T-helper 2 cell treated with Interferon-gamma antibody and Interleukin-4, amounts not matched to agents 5 μg/mL and 100 μg/mL, for 36 hours (primary cell): ENCODE results near the gene SLC29A1.

Source experiments
- DNase-seq: peaks from one replicate; pipeline ENCODE4 v3.0.0; 2021; ENCODE audit warnings: low spot score
- H3K27ac Mint-ChIP-seq: one replicate; pipeline ENCODE4 v1.8.0; 2021; ENCODE audit warnings: mild to moderate bottlenecking, mixed read lengths
- H3K27me3 Mint-ChIP-seq: one replicate; pipeline ENCODE4 v1.8.0; 2021; ENCODE audit warnings: low read depth, mixed read lengths
- H3K36me3 Mint-ChIP-seq: one replicate; pipeline ENCODE4 v1.8.0; 2021; ENCODE audit warnings: low read depth, mixed read lengths
- H3K4me1 Mint-ChIP-seq: one replicate; pipeline ENCODE4 v1.8.0; 2021; ENCODE audit warnings: low read depth, mixed read lengths
- H3K4me3 Mint-ChIP-seq: one replicate; pipeline ENCODE4 v1.8.0; 2022; ENCODE audit warnings: mild to moderate bottlenecking, moderate library complexity, mixed read lengths
- H3K9me3 Mint-ChIP-seq: one replicate; pipeline ENCODE4 v1.8.0; 2021; ENCODE audit warnings: mixed read lengths

SLC29A1 gene

DNA sequence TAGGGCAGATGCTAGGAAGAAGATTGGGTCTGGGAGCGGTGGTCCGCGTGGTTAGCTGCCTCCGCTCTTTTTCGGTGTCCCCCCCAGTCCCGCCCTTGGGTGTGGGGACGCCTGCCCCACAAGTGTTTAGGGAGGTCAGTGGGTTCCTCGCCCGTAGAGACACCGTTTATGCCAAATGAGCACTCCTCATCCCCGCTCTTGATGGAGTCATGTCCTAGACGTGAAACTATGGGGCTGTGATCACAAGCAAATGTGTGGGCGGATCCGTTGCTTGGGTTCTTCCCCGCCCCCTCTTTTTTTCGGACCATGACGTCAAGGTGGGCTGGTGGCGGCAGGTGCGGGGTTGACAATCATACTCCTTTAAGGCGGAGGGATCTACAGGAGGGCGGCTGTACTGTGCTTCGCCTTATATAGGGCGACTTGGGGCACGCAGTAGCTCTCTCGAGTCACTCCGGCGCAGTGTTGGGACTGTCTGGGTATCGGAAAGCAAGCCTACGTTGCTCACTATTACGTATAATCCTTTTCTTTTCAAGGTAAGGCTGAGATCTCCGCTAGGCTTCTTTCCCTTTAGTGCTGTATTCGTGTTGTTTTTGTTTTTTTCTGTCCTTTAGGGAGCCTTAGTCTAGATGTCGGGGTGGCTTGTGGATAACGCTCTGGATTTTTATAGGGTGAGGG, 23.4 kb downstream of the SLC29A1 start, which contains the start of gene HSP90AB1:
TSS of gene HSP90AB1 (plus strand) at position 439 of the 675 bp plus-strand sequence. CDS start 1,529 bp downstream, outside the sequence.
- peak; percentile 98 for DNase-seq
- Mint-ChIP-seq H3K36me3 (peaks cover 46% of the 10 kb centered on the region), H3K9me3 (no peaks in the 10 kb centered on the region), H3K27me3 (peaks cover 2% of the 10 kb centered on the region), H3K4me1 (peaks cover 31% of the 10 kb centered on the region), H3K27ac (peak within 1 kb of the TSS; percentile 97), H3K4me3 (peak within 1 kb of the TSS; percentile 98)

DNA sequence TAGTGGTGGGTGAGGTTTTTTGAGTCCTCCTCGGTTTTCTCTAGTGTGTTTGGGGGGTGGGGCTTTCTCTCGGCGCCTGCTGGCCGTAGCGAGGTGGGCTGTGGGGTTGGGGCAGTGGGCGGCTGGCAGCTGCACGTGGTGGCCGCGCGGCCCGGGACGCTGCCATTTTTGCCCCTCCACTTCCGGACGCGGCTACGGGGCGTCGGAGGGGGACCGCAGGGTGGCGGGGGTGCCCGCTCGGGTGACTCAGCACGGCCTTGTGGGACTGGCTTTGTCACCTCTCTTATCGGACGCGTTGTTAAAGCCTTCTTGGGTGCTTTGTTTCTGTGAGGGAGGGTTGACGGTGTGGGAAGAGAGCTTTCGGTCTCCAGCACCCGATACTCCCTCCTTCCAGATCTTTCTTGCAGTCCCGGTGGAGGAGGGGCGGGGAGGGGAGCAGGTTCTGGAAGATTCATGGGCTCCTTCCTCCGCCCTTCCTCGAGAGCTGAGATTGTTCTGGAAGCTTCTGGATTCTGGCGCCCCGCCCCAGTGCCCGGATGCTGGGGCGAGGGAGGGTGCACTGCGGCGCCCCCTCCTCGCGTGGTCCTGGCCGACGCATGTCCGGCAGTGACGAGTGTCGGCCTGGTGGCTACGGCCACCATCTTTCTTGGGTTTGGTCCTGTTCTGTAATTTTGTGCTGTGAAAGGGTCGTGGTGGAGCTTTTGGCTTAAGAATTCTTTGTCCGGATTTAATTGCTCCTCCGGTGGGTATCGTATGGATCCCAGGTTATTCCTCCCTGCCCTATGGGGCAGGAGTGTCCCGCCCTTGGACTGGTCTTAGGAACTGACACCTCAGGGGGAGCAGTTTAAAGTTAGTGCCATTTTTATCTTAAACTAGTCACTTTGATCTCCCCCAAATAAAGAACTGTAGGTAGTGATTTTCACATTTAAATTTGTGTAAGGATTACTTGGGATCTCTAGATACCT, 24.2 kb downstream of the SLC29A1 start:
- Mint-ChIP-seq H3K9me3 (no peaks in the 10 kb centered on the region), H3K4me3 (peak overlapping the region; percentile 98), H3K27ac (peak overlapping the region; percentile 97), H3K4me1 (peaks cover 33% of the 10 kb centered on the region), H3K36me3 (peaks cover 54% of the 10 kb centered on the region), H3K27me3 (peaks cover 2% of the 10 kb centered on the region)
- DNase-seq, result peak; percentile 86

DNA sequence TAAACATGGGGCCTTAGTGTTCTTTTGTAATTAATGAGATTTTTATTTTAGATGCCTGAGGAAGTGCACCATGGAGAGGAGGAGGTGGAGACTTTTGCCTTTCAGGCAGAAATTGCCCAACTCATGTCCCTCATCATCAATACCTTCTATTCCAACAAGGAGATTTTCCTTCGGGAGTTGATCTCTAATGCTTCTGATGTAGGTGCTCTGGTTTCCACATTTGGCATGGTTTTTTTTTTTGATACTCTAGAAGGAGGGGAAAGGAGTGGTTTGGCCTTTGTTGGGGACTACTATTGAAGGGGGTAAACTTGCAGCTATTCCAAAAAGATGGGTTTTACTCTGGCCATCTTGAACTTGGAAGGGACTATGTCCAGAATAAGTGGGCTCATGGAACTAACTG, 25.2 kb downstream of the SLC29A1 start:
- Mint-ChIP-seq H3K9me3 (no peaks in the 10 kb centered on the region), H3K27me3 (peaks cover 2% of the 10 kb centered on the region), H3K27ac (peak overlapping the region; percentile 97), H3K4me3 (peak overlapping the region; percentile 98), H3K36me3 (peaks cover 64% of the 10 kb centered on the region), H3K4me1 (peaks cover 41% of the 10 kb centered on the region)
- no peak for DNase-seq

DNA sequence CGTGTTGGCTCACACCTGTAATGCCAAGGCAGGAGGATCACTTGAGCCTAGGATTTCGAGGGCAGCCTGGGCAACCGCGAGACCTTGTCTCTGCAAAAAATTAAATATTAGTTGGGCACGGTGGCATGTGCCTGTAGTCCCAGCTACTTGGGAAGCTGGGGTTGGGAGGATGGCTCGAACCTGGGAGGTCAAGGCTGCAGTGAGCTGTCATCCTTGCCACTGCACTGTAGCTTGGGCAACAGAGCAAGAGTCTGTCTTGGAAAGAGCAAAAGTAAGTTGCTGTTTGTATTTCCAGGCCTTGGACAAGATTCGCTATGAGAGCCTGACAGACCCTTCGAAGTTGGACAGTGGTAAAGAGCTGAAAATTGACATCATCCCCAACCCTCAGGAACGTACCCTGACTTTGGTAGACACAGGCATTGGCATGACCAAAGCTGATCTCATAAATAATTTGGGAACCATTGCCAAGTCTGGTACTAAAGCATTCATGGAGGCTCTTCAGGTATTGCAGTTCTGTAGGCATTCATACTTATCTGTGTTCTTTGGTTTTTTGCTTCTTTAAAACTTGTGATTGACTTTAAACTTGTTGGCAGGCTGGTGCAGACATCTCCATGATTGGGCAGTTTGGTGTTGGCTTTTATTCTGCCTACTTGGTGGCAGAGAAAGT, 25.8 kb downstream of the SLC29A1 start:
- no peaks in the 10 kb centered on the region for H3K9me3 Mint-ChIP-seq
- peaks cover 2% of the 10 kb centered on the region for H3K27me3 Mint-ChIP-seq
- H3K27ac Mint-ChIP-seq, result peak overlapping the region; percentile 97
- H3K36me3 Mint-ChIP-seq, result peaks cover 69% of the 10 kb centered on the region
- no peak for DNase-seq
- H3K4me1 Mint-ChIP-seq, result peaks cover 45% of the 10 kb centered on the region
- peak overlapping the region; percentile 98 for H3K4me3 Mint-ChIP-seq

DNA sequence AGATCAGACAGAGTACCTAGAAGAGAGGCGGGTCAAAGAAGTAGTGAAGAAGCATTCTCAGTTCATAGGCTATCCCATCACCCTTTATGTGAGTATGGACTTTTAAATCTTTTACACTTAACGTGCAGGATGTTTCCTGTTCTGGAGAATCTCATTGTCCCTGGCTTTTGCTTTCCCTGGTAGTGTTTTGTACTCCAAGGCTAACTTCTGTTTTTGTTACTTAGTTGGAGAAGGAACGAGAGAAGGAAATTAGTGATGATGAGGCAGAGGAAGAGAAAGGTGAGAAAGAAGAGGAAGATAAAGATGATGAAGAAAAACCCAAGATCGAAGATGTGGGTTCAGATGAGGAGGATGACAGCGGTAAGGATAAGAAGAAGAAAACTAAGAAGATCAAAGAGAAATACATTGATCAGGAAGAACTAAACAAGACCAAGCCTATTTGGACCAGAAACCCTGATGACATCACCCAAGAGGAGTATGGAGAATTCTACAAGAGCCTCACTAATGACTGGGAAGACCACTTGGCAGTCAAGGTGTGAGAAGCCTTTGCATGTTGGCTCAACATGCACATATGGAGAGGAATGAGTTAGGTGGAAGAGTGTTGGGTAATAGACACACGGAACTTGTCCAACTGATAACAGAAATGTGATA, 26.8 kb downstream of the SLC29A1 start:
- no peak for DNase-seq
- Mint-ChIP-seq H3K4me3 (peak overlapping the region; percentile 98), H3K4me1 (peaks cover 45% of the 10 kb centered on the region), H3K9me3 (no peaks in the 10 kb centered on the region), H3K36me3 (peaks cover 77% of the 10 kb centered on the region), H3K27me3 (peaks cover 2% of the 10 kb centered on the region), H3K27ac (peak overlapping the region; percentile 4)

DNA sequence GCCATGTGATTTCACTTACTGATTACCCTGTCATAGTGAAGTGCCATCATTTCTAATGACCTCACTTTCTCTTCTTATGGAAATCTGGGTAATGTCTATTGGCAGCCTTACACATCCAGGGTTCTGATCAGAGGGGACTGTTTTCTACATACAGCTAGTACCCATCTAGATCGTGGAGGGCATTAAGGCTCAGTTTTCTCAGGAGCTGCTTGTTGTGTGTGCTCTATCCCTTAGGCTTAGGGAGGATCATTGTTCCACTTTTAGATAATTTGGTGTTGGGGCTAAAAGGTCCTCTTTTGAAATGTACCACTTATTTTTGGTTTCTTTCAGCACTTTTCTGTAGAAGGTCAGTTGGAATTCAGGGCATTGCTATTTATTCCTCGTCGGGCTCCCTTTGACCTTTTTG, 27.3 kb downstream of the SLC29A1 start:
- no peak for DNase-seq
- Mint-ChIP-seq H3K36me3 (peaks cover 82% of the 10 kb centered on the region), H3K4me1 (peaks cover 45% of the 10 kb centered on the region), H3K4me3 (no peak overlapping the region), H3K27ac (no peak overlapping the region), H3K9me3 (no peaks in the 10 kb centered on the region), H3K27me3 (peaks cover 2% of the 10 kb centered on the region)

DNA sequence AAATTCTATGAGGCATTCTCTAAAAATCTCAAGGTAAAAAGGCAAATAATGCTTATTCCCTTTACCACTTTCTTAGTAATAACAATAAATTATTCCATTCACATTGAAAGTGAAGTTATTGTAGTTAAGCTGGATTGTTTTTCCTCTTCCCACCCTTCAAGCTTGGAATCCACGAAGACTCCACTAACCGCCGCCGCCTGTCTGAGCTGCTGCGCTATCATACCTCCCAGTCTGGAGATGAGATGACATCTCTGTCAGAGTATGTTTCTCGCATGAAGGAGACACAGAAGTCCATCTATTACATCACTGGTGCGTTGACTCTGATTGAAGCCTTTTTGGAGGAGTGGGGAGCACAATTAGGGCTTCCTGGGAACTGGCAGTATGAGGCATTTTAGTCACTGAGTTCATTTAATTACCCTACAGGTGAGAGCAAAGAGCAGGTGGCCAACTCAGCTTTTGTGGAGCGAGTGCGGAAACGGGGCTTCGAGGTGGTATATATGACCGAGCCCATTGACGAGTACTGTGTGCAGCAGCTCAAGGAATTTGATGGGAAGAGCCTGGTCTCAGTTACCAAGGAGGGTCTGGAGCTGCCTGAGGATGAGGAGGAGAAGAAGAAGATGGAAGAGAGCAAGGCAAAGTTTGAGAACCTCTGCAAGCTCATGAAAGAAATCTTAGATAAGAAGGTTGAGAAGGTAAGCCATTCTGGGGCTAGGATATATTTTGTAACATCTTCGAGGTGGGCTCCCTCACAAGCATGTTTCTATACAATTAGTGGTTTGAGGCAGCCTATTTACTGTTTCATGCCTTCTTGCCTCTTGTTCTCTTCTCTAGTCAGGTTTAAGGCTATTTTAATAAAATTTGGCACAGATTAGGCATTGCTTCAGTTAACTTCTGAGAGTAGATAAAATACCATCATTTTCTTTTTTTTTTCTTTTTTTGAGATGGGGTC, 28.5 kb downstream of the SLC29A1 start:
- no peak for DNase-seq
- peaks cover 84% of the 10 kb centered on the region for H3K36me3 Mint-ChIP-seq
- H3K4me3 Mint-ChIP-seq, result no peak overlapping the region

DNA sequence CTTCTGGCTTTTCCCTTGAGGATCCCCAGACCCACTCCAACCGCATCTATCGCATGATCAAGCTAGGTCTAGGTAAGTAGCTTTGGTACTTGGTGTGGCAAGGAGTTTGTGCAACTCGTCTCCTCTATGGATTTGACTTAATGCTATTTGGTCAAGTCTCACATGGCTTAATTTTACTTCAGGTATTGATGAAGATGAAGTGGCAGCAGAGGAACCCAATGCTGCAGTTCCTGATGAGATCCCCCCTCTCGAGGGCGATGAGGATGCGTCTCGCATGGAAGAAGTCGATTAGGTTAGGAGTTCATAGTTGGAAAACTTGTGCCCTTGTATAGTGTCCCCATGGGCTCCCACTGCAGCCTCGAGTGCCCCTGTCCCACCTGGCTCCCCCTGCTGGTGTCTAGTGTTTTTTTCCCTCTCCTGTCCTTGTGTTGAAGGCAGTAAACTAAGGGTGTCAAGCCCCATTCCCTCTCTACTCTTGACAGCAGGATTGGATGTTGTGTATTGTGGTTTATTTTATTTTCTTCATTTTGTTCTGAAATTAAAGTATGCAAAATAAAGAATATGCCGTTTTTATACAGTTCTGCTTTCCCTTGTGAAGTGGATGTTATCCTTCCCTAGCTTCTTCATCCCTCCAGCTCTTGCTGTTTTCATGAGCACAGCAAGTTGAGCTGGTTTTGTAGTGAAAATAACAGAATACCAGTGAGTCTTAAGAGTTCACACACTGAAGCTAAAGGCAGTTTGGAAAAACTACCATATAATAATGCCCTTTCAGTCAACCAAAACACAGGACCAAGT, 30.1 kb downstream of the SLC29A1 start:
- Mint-ChIP-seq H3K9me3 (no peaks in the 10 kb centered on the region), H3K4me3 (peak overlapping the region; percentile 13), H3K4me1 (peaks cover 59% of the 10 kb centered on the region), H3K36me3 (peaks cover 79% of the 10 kb centered on the region), H3K27ac (peak overlapping the region; percentile 19), H3K27me3 (no peaks in the 10 kb centered on the region)
- peak; percentile 59 for DNase-seq

More for the DNA sequence above, 28.5 kb downstream of the SLC29A1 start:
- H3K27me3 Mint-ChIP-seq, result peaks cover 2% of the 10 kb centered on the region
- peak overlapping the region; percentile 50 for H3K27ac Mint-ChIP-seq
- no peaks in the 10 kb centered on the region for H3K9me3 Mint-ChIP-seq
- peaks cover 55% of the 10 kb centered on the region for H3K4me1 Mint-ChIP-seq

DNA sequence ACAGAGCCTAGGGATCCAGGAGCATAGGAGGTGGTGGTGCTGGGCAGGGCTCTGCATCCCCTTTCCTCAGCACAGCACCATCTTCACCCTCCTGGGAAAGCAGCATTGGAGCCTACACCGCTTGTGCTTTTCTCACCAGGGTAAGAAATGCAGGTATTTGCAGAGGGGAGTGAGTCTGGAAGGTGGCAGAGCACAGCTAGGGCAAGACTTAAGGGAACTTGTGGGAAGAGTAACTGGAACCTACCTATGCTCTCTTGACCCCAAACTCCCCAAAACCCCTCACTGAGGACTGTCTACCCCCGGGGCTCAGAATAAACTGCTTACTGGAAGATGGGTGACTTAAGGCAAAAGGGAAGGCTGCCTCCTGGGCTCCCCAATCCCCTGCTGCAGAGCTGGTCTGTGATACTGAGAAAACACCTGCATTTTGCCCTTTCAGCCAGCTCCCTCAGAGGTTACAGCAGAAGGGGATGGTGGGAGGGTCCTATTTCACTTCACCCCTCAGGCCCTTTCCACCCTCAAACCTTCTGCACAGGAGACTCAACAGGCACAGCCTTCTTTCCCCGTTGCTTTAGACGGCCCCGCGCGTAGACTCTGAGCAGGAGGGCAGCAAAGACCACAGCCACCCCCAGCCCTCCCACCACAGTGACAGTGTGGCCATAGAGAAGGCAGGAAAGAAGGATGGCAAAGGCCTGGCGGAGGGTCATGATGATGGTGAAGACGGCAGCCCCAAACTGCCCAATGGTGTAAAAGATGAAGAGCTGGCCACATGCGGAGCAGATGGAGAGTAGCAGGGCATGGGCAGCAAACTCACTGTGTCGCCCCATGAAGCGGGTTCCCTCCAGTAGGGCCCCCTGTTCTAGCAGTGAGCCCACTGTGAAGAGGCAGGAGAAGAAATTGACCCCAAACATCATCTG, 31.1 kb downstream of the SLC29A1 start:
- no peaks in the 10 kb centered on the region for H3K27me3 Mint-ChIP-seq
- H3K4me1 Mint-ChIP-seq, result peaks cover 51% of the 10 kb centered on the region
- no peaks in the 10 kb centered on the region for H3K9me3 Mint-ChIP-seq
- peaks cover 76% of the 10 kb centered on the region for H3K36me3 Mint-ChIP-seq
- H3K27ac Mint-ChIP-seq, result peak overlapping the region; percentile 24
- no peak for DNase-seq
- no peak overlapping the region for H3K4me3 Mint-ChIP-seq

DNA sequence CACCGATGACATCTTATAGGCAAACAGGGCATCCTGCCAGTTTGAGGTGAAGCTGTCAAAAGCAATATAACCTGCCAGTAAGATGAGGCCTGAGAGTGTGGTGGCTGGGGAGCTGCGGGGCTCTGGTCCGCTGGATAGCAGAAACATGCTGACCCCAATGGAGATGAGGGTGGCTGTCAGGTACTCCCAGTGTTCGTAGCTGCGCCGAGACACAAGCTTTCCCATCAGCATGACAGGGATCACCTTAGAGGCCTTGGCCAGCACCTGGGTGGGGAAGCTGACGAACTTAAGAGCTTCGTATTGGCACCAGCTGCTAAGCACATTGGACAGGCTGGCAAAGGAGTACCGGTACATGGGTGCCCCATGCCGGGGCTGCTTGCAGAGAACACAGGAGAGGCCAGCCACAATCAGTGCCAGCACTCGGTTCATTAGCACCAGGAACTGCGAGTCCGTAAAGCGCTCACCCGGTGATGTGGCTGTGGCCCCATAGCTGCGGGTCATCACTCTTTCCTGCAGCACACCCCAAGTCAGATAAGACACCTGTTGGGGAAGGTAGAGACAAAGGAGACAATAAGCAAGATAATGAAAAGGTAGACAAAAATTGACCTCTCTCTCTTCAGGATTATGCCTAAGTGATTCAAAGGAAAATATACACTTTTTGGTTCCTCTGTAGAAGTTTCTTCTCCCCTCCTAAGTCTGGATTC, 31.9 kb downstream of the SLC29A1 start:
- Mint-ChIP-seq H3K4me1 (peaks cover 43% of the 10 kb centered on the region), H3K27me3 (no peaks in the 10 kb centered on the region), H3K36me3 (peaks cover 74% of the 10 kb centered on the region), H3K9me3 (no peaks in the 10 kb centered on the region), H3K27ac (peak overlapping the region; percentile 78), H3K4me3 (peak overlapping the region; percentile 86)
- DNase-seq, result no peak
